Liver (tissue), 3 donors: Measurements from ENCODE around the gene CAPRIN2.

Source experiments
- GABPA ChIP-seq, 2 donors: IDR thresholded peaks in 1 of 2; conservative IDR thresholded peaks in 1 of 2; 2 replicates each; pipeline ENCODE4 v1.6.1; 2016; ENCODE audit warnings: antibody characterized with exemption in 2 of 2, mild to moderate bottlenecking in 1 of 2, moderate library complexity in 1 of 2
- JUND ChIP-seq, 2 donors: IDR thresholded peaks; 2 replicates each; pipeline ENCODE4 v1.6.1; 2016; ENCODE audit warnings: antibody characterized with exemption in 2 of 2
- RAD21 ChIP-seq, 2 donors: IDR thresholded peaks; 2 replicates each; pipeline ENCODE4 v1.6.1; 2016; ENCODE audit warnings: antibody characterized with exemption in 2 of 2, mild to moderate bottlenecking in 2 of 2
- RXRA ChIP-seq, 2 donors: IDR thresholded peaks; 2 replicates each; pipeline ENCODE4 v1.6.1; 2017 to 2018; ENCODE audit warnings: antibody characterized with exemption in 2 of 2, mild to moderate bottlenecking in 1 of 2
- SP1 ChIP-seq: IDR thresholded peaks from 2 replicates; pipeline ENCODE4 v1.6.1; 2018; ENCODE audit warnings: antibody characterized with exemption, mild to moderate bottlenecking
- TAF1 ChIP-seq: conservative IDR thresholded peaks from 2 replicates; pipeline ENCODE4 v1.6.1; 2016; ENCODE audit warnings: antibody characterized with exemption, mild to moderate bottlenecking
- TF ChIP-seq, protein P1 (sequence below): fragments of 150-350 bp; IDR thresholded peaks from 2 replicates; pipeline ENCODE4 v1.5.1; 2017; ENCODE audit warnings: improper control_type of control experiment, low read depth, low read length; ENCODE audit not compliant: missing input control
- TF ChIP-seq, protein P2 (sequence below): IDR thresholded peaks from 2 replicates; pipeline ENCODE4 v1.6.1; 2016; ENCODE audit warnings: antibody characterized with exemption, mild to moderate bottlenecking
- TF ChIP-seq, protein P3 (sequence below): IDR thresholded peaks from 2 replicates; pipeline ENCODE4 v1.6.1; 2016; ENCODE audit warnings: antibody characterized with exemption
- TF ChIP-seq, protein P4 (sequence below): IDR thresholded peaks from 2 replicates; pipeline ENCODE4 v1.6.1; 2016; ENCODE audit warnings: antibody characterized with exemption
- donor health status: healthy.
- donor health status: healthy.

DNA sequence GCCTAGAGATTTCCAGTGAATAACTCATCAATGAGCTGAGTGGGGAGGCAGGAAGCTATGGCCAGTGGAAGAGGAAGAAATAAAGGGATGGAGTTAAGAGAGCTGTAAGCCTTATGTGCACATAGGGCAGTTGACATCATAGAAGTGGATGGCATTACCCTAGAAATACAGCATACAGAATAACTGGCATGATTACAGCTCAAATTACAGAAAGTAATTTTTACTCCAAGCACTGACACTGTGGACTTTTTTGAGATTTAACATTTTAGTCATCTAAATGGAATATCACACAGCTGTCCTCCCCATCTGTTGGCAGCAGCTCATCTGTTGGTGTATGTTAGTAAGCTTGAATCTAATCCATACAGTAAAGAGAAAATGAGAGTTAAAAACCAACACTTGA is 53.7 kb downstream of the CAPRIN2 start:
- TF ChIP-seq, protein P1, sequence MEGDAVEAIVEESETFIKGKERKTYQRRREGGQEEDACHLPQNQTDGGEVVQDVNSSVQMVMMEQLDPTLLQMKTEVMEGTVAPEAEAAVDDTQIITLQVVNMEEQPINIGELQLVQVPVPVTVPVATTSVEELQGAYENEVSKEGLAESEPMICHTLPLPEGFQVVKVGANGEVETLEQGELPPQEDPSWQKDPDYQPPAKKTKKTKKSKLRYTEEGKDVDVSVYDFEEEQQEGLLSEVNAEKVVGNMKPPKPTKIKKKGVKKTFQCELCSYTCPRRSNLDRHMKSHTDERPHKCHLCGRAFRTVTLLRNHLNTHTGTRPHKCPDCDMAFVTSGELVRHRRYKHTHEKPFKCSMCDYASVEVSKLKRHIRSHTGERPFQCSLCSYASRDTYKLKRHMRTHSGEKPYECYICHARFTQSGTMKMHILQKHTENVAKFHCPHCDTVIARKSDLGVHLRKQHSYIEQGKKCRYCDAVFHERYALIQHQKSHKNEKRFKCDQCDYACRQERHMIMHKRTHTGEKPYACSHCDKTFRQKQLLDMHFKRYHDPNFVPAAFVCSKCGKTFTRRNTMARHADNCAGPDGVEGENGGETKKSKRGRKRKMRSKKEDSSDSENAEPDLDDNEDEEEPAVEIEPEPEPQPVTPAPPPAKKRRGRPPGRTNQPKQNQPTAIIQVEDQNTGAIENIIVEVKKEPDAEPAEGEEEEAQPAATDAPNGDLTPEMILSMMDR = no peak
- TF ChIP-seq, protein P2, sequence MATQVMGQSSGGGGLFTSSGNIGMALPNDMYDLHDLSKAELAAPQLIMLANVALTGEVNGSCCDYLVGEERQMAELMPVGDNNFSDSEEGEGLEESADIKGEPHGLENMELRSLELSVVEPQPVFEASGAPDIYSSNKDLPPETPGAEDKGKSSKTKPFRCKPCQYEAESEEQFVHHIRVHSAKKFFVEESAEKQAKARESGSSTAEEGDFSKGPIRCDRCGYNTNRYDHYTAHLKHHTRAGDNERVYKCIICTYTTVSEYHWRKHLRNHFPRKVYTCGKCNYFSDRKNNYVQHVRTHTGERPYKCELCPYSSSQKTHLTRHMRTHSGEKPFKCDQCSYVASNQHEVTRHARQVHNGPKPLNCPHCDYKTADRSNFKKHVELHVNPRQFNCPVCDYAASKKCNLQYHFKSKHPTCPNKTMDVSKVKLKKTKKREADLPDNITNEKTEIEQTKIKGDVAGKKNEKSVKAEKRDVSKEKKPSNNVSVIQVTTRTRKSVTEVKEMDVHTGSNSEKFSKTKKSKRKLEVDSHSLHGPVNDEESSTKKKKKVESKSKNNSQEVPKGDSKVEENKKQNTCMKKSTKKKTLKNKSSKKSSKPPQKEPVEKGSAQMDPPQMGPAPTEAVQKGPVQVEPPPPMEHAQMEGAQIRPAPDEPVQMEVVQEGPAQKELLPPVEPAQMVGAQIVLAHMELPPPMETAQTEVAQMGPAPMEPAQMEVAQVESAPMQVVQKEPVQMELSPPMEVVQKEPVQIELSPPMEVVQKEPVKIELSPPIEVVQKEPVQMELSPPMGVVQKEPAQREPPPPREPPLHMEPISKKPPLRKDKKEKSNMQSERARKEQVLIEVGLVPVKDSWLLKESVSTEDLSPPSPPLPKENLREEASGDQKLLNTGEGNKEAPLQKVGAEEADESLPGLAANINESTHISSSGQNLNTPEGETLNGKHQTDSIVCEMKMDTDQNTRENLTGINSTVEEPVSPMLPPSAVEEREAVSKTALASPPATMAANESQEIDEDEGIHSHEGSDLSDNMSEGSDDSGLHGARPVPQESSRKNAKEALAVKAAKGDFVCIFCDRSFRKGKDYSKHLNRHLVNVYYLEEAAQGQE = no peak
- TF ChIP-seq JUND (IDR thresholded peaks at IDR 0.05) (no peak), TAF1 (no peak), RAD21 (IDR thresholded peaks at IDR 0.05) (no peak), SP1 (no peak), RXRA (IDR thresholded peaks at IDR 0.05) (no peak), GABPA (IDR thresholded peaks at IDR 0.05 in 1 of 2, conservative IDR thresholded peaks at IDR 0.05 in 1 of 2) (no peak)
- TF ChIP-seq, protein P3, sequence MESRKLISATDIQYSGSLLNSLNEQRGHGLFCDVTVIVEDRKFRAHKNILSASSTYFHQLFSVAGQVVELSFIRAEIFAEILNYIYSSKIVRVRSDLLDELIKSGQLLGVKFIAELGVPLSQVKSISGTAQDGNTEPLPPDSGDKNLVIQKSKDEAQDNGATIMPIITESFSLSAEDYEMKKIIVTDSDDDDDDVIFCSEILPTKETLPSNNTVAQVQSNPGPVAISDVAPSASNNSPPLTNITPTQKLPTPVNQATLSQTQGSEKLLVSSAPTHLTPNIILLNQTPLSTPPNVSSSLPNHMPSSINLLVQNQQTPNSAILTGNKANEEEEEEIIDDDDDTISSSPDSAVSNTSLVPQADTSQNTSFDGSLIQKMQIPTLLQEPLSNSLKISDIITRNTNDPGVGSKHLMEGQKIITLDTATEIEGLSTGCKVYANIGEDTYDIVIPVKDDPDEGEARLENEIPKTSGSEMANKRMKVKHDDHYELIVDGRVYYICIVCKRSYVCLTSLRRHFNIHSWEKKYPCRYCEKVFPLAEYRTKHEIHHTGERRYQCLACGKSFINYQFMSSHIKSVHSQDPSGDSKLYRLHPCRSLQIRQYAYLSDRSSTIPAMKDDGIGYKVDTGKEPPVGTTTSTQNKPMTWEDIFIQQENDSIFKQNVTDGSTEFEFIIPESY = no peak
- TF ChIP-seq, protein P4, sequence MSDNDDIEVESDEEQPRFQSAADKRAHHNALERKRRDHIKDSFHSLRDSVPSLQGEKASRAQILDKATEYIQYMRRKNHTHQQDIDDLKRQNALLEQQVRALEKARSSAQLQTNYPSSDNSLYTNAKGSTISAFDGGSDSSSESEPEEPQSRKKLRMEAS = no peak
